Stomach (tissue), 9 donors: ENCODE measurements around the gene PHLDB3. TPM values are rescaled to one million over a fixed set of nuclear protein-coding genes. Genes with fewer than 3 reads are reported as not detected.

Experiments used
- DNase-seq, 2 donors: peaks; one replicate each; pipeline versions ENCODE4 v3.0.0 to v3.0.0-alpha.2; 2013 to 2019
- H3K27ac ChIP-seq, 5 donors: fragments of 200-600 bp in 4 of 5; sonication (generic) in 4 of 5; one replicate each; pipeline ENCODE4 v1.5.1; 2013 to 2019; ENCODE audit warnings: mild to moderate bottlenecking in 1 of 5, moderate library complexity in 1 of 5
- H3K27me3 ChIP-seq, 3 donors: fragments of 200-600 bp; sonication (generic); one replicate each; pipeline ENCODE4 v1.5.1; 2017 to 2019; ENCODE audit warnings: mixed run types in 1 of 3
- H3K36me3 ChIP-seq, 4 donors: fragments of 200-600 bp; sonication (generic); 1 replicate in 3 of 4; 2 replicates in 1 of 4; pipeline ENCODE4 v1.5.1; 2016 to 2019
- H3K4me1 ChIP-seq, 4 donors: fragments of 200-600 bp; sonication (generic); one replicate each; pipeline ENCODE4 v1.5.1; 2016 to 2019
- H3K4me3 ChIP-seq, 4 donors: fragments of 200-600 bp; sonication (generic) in 3 of 4; one replicate each; pipeline ENCODE4 v1.5.1; 2016 to 2019; ENCODE audit warnings: mild to moderate bottlenecking in 1 of 4
- H3K9me3 ChIP-seq, 4 donors: fragments of 200-600 bp; sonication (generic); one replicate each; pipeline ENCODE4 v1.5.1; 2016 to 2019
- EP300 ChIP-seq: sonication (generic); formaldehyde crosslinking; IDR thresholded peaks from one replicate; pipeline ENCODE4 v1.6.1; 2017; ENCODE audit warnings: antibody characterized with exemption
- POLR2A ChIP-seq, 4 donors: fragments of 450-650 bp; IDR thresholded peaks; one replicate each; pipeline ENCODE4 v1.6.1; 2016; ENCODE audit warnings: antibody characterized with exemption in 4 of 4, control low read depth in 2 of 4, mild to moderate bottlenecking in 1 of 4, moderate library complexity in 1 of 4
- POLR2AphosphoS5 ChIP-seq, 3 donors: sonication (generic); formaldehyde crosslinking; IDR thresholded peaks; one replicate each; pipeline ENCODE4 v1.6.1; 2016; ENCODE audit warnings: antibody characterized with exemption in 3 of 3
- WGBS, 5 donors: extraction: QIAGEN DNeasy Blood & Tissue Kit in 3 of 5; methylation state at CpG; one replicate each; pipeline versions ENCODE4 v1.1.5 to v1.1.7; 2013 to 2018; 5-methylcytosine and 5-hydroxymethylcytosine counted together
- intact Hi-C: fragments of 100-400 bp; cut with DNase I; formaldehyde crosslinking; loops from one replicate; pipeline ENCODE4 v1.15.1; 2023; ENCODE audit warnings: low total_unique reads
- polyA plus RNA-seq, 3 donors: library from polyadenylated mRNA; stranded (reverse); fragments of 200-250 nt; gene quantifications; one replicate each; pipeline ENCODE4 v1.2.3, GENCODE V29; 2013
- total RNA-seq, 5 donors: library from RNA; depleted of rRNA; stranded (reverse); fragments of >200 nt; gene quantifications; one replicate each; pipeline versions ENCODE4 v1.1.0 to v1.2.3, GENCODE V29; 2014 to 2016
- TF ChIP-seq, protein P1 (sequence below), 7 experiments: fragments of 450-650 bp in 4 of 7; fragments of 200-600 bp in 3 of 7; sonication (generic) in 3 of 7; IDR thresholded peaks; one replicate each; pipeline ENCODE4 v1.5.1; 2016 to 2019; ENCODE audit warnings: antibody characterized with exemption in 7 of 7, control low read depth in 2 of 7, mild to moderate bottlenecking in 1 of 7
- donor health status: healthy with polysubstance abuse.
- donor health status: Bipolar disorder and iron deficiency.
- donor health status: healthy.

Gene PHLDB3
- total and polyA plus RNA-seq, 8 donors, result 2.0 to 55.3 (median 9.5) TPM; not detected in 1

DNA sequence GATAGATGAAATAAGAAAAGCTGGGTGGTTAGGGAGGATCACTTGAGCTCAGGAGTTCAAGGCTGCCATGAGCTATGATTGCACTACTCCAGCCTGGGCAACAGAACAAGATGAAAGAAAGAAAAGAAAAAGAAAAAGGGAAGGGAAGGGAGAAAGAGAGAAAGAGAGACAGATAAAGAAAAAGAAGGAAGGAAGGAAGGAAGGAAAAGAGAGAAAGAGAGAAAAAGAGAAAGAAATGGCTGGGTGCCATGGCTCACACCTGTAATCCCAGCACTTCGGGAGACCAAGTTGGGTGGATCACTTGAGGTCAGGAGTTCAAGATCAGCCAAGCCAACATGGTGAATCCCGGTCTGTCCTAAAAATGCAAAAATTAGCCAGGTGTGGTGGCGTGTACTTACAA is 68.8 kb downstream of the PHLDB3 start:
- intact Hi-C loops, result no loop called here
- no peaks in the 10 kb centered on the region for H3K27me3 ChIP-seq
- no peaks in the 10 kb centered on the region for H3K9me3 ChIP-seq
- H3K27ac ChIP-seq, result no peak overlapping the region
- no peak overlapping the region for H3K4me3 ChIP-seq
- TF ChIP-seq, protein P1, sequence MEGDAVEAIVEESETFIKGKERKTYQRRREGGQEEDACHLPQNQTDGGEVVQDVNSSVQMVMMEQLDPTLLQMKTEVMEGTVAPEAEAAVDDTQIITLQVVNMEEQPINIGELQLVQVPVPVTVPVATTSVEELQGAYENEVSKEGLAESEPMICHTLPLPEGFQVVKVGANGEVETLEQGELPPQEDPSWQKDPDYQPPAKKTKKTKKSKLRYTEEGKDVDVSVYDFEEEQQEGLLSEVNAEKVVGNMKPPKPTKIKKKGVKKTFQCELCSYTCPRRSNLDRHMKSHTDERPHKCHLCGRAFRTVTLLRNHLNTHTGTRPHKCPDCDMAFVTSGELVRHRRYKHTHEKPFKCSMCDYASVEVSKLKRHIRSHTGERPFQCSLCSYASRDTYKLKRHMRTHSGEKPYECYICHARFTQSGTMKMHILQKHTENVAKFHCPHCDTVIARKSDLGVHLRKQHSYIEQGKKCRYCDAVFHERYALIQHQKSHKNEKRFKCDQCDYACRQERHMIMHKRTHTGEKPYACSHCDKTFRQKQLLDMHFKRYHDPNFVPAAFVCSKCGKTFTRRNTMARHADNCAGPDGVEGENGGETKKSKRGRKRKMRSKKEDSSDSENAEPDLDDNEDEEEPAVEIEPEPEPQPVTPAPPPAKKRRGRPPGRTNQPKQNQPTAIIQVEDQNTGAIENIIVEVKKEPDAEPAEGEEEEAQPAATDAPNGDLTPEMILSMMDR (IDR thresholded peaks at IDR 0.05), result no peak
- TF ChIP-seq EP300 (no peak), POLR2A (IDR thresholded peaks at IDR 0.05) (no peak), POLR2AphosphoS5 (IDR thresholded peaks at IDR 0.05) (no peak)
- no peaks in the 10 kb centered on the region for H3K36me3 ChIP-seq
- no peak for DNase-seq
- WGBS, 5 donors, result 79 to 89% (median 87%) methylated on average over 3 of the region's 3 CpGs
- H3K4me1 ChIP-seq, result peaks cover 7 to 16% (median 11%) of the 10 kb centered on the region in 4 donors

DNA sequence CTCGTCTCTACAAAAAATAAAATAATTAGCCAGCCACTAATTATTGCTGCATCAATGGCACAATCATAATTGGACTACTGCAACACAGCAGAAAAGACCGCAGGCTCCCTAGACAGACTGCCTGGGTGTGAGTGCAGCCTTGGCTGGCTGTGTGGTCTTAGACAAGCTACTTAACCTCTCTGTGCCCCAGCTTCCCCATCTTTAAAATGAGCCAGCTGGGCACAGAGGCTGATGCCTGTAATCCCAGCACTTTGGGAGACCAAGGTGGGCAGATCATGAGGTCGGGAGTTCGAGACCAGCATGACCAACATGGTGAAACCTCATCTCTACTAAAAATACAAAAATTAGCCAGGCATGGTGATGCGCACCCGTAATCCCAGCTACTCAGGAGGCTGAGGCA is 70.9 kb downstream of the PHLDB3 start:
- TF ChIP-seq POLR2AphosphoS5 (IDR thresholded peaks at IDR 0.05), result no peak
- TF ChIP-seq EP300, result no peak
- H3K27me3 ChIP-seq, result no peaks in the 10 kb centered on the region
- WGBS, 5 donors, result 72 to 99% (median 95%) methylated on average over 6 of the region's 6 CpGs

DNA sequence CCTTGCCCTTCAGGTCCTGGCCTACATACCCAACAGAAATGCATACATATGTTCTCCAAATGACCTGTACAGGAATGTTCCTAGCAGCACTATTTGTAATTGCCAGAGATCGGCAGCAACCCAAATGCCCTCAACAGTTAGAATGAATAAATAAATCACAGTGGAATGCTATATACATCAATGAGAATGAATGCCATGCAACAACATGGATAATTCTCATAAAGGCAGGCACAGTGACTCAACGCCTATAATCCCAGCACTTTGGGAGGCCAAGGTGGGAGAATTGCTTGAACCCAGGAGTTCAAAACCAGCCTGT is 71.2 kb downstream of the PHLDB3 start:
- intact Hi-C loops, result no loop called here
- WGBS, 5 donors, result 82 to 94% (median 86%) methylated on average over 2 of the region's 2 CpGs
- TF ChIP-seq POLR2A (IDR thresholded peaks at IDR 0.05) (no peak), POLR2AphosphoS5 (IDR thresholded peaks at IDR 0.05) (no peak), EP300 (no peak)
- TF ChIP-seq, protein P1 (IDR thresholded peaks at IDR 0.05), result no peak
- peaks cover 5 to 15% (median 7%) of the 10 kb centered on the region in 4 donors for H3K4me1 ChIP-seq
- H3K27ac ChIP-seq, result no peak overlapping the region
- H3K9me3 ChIP-seq, result no peaks in the 10 kb centered on the region
- no peaks in the 10 kb centered on the region for H3K27me3 ChIP-seq
- no peaks in the 10 kb centered on the region for H3K36me3 ChIP-seq
- no peak for DNase-seq
- H3K4me3 ChIP-seq, result no peak overlapping the region

More for the DNA sequence above, 70.9 kb downstream of the PHLDB3 start:
- intact Hi-C loops, result no loop called here
- H3K36me3 ChIP-seq, result no peaks in the 10 kb centered on the region
- no peak for DNase-seq
- H3K9me3 ChIP-seq, result no peaks in the 10 kb centered on the region
- H3K4me1 ChIP-seq, result peaks cover 9 to 19% (median 11%) of the 10 kb centered on the region in 4 donors
- no peak overlapping the region for H3K27ac ChIP-seq
- no peak overlapping the region for H3K4me3 ChIP-seq

DNA sequence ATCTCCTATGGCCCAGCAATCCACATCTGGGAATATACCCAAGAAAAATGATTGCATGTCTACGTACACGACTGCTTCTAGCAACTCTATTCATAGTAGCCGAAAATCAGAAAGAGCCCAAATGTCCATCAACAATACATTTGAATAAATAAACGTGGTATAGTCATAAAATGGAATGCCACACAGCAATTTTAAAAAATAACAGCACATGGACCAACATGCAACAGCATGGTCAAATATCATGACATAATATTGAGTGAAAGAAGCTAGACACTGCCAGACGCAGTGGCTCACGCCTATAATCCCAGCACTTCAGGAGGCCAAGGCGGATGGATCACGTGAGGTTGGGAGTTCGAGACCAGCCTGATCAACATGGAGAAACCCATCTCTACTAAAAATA is 73.6 kb downstream of the PHLDB3 start:
- Histone ChIP-seq H3K4me3 (no peak overlapping the region), H3K27ac (peak overlapping the region in 1 of 5 donors; percentile 80), H3K36me3 (no peaks in the 10 kb centered on the region), H3K27me3 (no peaks in the 10 kb centered on the region), H3K9me3 (no peaks in the 10 kb centered on the region), H3K4me1 (peaks cover 12 to 25% (median 18%) of the 10 kb centered on the region in 4 donors)
- TF ChIP-seq, protein P1 (IDR thresholded peaks at IDR 0.05), result no peak
- TF ChIP-seq POLR2A (IDR thresholded peaks at IDR 0.05) (no peak), EP300 (no peak), POLR2AphosphoS5 (IDR thresholded peaks at IDR 0.05) (no peak)
- DNase-seq, result no peak
- WGBS, 5 donors, result 81 to 92% (median 89%) methylated on average over 9 of the region's 9 CpGs
- intact Hi-C loops, result no loop called here

DNA sequence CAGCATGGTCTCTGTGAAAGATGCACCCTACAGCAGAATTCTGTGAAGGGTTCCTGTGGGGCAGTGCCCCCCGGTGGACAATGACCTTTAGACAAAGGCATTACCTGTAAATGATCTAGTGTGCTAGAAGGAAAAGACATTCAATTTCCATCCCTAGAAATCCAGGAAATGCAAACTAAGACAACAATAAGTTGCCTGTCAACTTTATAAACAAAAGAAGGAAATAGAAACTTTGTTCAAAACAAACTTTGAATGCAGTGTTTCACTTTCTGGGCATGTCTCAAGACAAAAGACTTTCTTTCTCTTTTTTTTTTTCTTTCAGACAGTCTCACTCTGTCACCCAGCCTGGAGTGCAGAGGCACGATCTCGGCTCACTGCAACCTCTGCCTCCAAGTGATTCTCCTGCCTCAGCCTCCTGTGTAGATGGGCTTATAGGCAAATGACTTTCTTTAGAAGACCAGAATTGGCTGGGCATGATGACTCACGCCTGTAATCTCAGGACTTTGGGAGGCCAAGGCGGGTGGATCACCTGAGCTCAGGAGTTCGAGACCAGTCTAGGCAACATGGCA is 74.3 kb downstream of the PHLDB3 start:
- 29 to 46% (median 41%) methylated on average over 6 of the region's 6 CpGs for WGBS, 5 donors
- H3K4me3 ChIP-seq, result no peak overlapping the region
- no peaks in the 10 kb centered on the region for H3K36me3 ChIP-seq
- TF ChIP-seq, protein P1 (IDR thresholded peaks at IDR 0.05), result peak in 1 of 7 experiments; percentile 13
- TF ChIP-seq EP300, result no peak
- H3K27me3 ChIP-seq, result no peaks in the 10 kb centered on the region
- no peaks in the 10 kb centered on the region for H3K9me3 ChIP-seq
- peak overlapping the region in 1 of 5 donors; percentile 80 for H3K27ac ChIP-seq
- DNase-seq, result peak in 1 of 2 donors; percentile 61
- intact Hi-C loops, result no loop called here
- peaks cover 15 to 32% (median 26%) of the 10 kb centered on the region in 4 donors for H3K4me1 ChIP-seq
